GM12878 (cell line): ENCODE measurements around the gene EEFSEC. TPM values are rescaled to one million over a fixed set of nuclear protein-coding genes. Genes with fewer than 3 reads are reported as not detected.

Source experiments
- ATAC-seq: fragments of 200-7000 bp; cut with Tn5 transposase; 3 replicates; pipeline ENCODE4 v1.9.1; 2020; ENCODE audit warnings: mild to moderate bottlenecking, moderate library complexity
- BruUV-seq: library from RNA; stranded (reverse); fragments of 400-500 nt; replicated peaks from 2 replicates; lab custom pipeline; 2021; lab: Mats Ljungman, UMichigan
- CTCF ChIA-PET: fragments of 300-600 bp; sonication (Branson Sonifier 250); formaldehyde crosslinking; extraction: SDS; loops from one replicate; lab custom pipeline; 2021; ENCODE audit warnings: inconsistent platforms; lab: Yijun Ruan, JAX
- POLR2A ChIA-PET: fragments of 350-600 bp; formaldehyde crosslinking; extraction: SDS; loops from one replicate; lab custom pipeline; 2021; ENCODE audit warnings: inconsistent platforms; lab: Charles Lee
- RAD21 ChIA-PET: fragments of 300-600 bp; sonication (Branson Sonifier 250); formaldehyde crosslinking; loops from one replicate; lab custom pipeline; 2023; ENCODE audit warnings: antibody characterized with exemption; ENCODE audit not compliant: unreplicated experiment; lab: Charles Lee
- SMC1A ChIA-PET: fragments of 300-600 bp; sonication (Branson Sonifier 250); formaldehyde crosslinking; loops from one replicate; lab custom pipeline; 2023; ENCODE audit not compliant: unreplicated experiment, uncharacterized antibody; lab: Charles Lee
- DNase-seq: peaks from one replicate; pipeline ENCODE4 v3.0.0-alpha.2; 2011; ENCODE audit warnings: low read depth, low spot score
- FAIRE-seq: peaks from 3 replicates; lab custom pipeline; 2011; peaks lifted over from hg19 to GRCh38; lab: Jason Lieb, UNC
- H2AFZ ChIP-seq: 2 replicates; pipeline ENCODE4 v1.6.0; 2011; ENCODE audit warnings: low read depth, low read length, control low read depth; ENCODE audit not compliant: control insufficient read depth
- H3K27ac ChIP-seq: 2 replicates; pipeline ENCODE4 v1.5.1; 2011; ENCODE audit warnings: control low read depth; ENCODE audit not compliant: control insufficient read depth, insufficient read depth
- H3K27me3 ChIP-seq, 2 experiments: replicated peaks in 1 of 2; 2 replicates each; pipeline versions ENCODE4 v1.6.0 to v1.6.1; 2011; ENCODE audit warnings: low read length in 1 of 2; ENCODE audit not compliant: control insufficient read depth in 2 of 2, insufficient read depth in 2 of 2
- H3K36me3 ChIP-seq, 2 experiments: 2 replicates each; pipeline ENCODE4 v1.5.1; 2011; ENCODE audit warnings: low read length in 1 of 2; ENCODE audit not compliant: control insufficient read depth in 2 of 2, insufficient read depth in 2 of 2
- H3K4me1 ChIP-seq: 2 replicates; pipeline ENCODE4 v1.6.1; 2011; ENCODE audit warnings: mild to moderate bottlenecking, low read length, moderate library complexity, mixed read lengths; ENCODE audit not compliant: control insufficient read depth, insufficient read depth
- H3K4me2 ChIP-seq: 2 replicates; pipeline ENCODE4 v1.6.0; 2011; ENCODE audit warnings: control low read depth; ENCODE audit not compliant: control insufficient read depth, insufficient read depth
- H3K4me3 ChIP-seq: fragments of 200-600 bp; sonication (generic); 2 replicates; pipeline ENCODE4 v1.5.1; 2016
- H3K79me2 ChIP-seq: 2 replicates; pipeline ENCODE4 v1.6.0; 2011; ENCODE audit warnings: low read length; ENCODE audit not compliant: control insufficient read depth, insufficient read depth
- H3K9ac ChIP-seq: 2 replicates; pipeline ENCODE4 v1.8.0; 2011; ENCODE audit warnings: low read length, control low read depth, mixed read lengths; ENCODE audit not compliant: control insufficient read depth, insufficient read depth
- H3K9me3 ChIP-seq: replicated peaks from 3 replicates; pipeline ENCODE4 v1.5.1; 2011; ENCODE audit warnings: mild to moderate bottlenecking, low read length; ENCODE audit not compliant: control insufficient read depth, insufficient read depth
- H4K20me1 ChIP-seq: 2 replicates; pipeline ENCODE4 v1.6.0; 2011; ENCODE audit not compliant: control insufficient read depth, insufficient read depth
- ASH2L ChIP-seq: fragments of 300-600, 200-600 bp; sonication (generic); IDR thresholded peaks from 2 replicates; pipeline ENCODE4 v1.6.1; 2017; ENCODE audit warnings: low read depth, mild to moderate bottlenecking, borderline replicate concordance
- BCL11A ChIP-seq: IDR thresholded peaks from 2 replicates; pipeline ENCODE4 v1.6.1; 2011; ENCODE audit warnings: low read depth, low read length
- CHD1 ChIP-seq: IDR thresholded peaks from 2 replicates; pipeline ENCODE4 v1.6.1; 2012; ENCODE audit warnings: low read depth, low read length, improper control_type of control experiment
- POLR2AphosphoS5 ChIP-seq: IDR thresholded peaks from 2 replicates; pipeline ENCODE4 v1.6.1; 2011; ENCODE audit warnings: mild to moderate bottlenecking, low read length, inconsistent platforms
- SMAD1 ChIP-seq: fragments of 450-650 bp; IDR thresholded peaks from 2 replicates; pipeline ENCODE4 v1.6.1; 2018; ENCODE audit warnings: mild to moderate bottlenecking, low read depth; ENCODE audit not compliant: partially characterized antibody
- TARDBP ChIP-seq: IDR thresholded peaks from 2 replicates; pipeline ENCODE4 v1.6.1; 2016; ENCODE audit warnings: borderline replicate concordance
- TBL1XR1 ChIP-seq: IDR thresholded peaks from 2 replicates; pipeline ENCODE4 v1.6.1; 2012; ENCODE audit warnings: low read depth, low read length, improper control_type of control experiment
- WRNIP1 ChIP-seq: IDR thresholded peaks from 2 replicates; pipeline ENCODE4 v1.6.1; 2011; ENCODE audit warnings: low read depth, low read length, improper control_type of control experiment, borderline replicate concordance
- WGBS: methylation state at CpG from one replicate; pipeline ENCODE4 v1.1.6; 2016; ENCODE audit warnings: low lambda C conversion rate; ENCODE audit not compliant: insufficient replicate concordance, insufficient coverage; ENCODE audit errors: missing lambda C conversion rate; 5-methylcytosine and 5-hydroxymethylcytosine counted together
- in situ Hi-C: fragments of 300-500 bp; cut with MboI; formaldehyde crosslinking; loops from 9 replicates; pipeline ENCODE4 v1.14.3; 2018; ENCODE audit warnings: mixed read lengths
- intact Hi-C: fragments of 100-400 bp; cut with micrococcal nuclease; formaldehyde crosslinking; loops from one replicate; pipeline ENCODE4 v1.14.2; 2022; ENCODE audit not compliant: unreplicated experiment
- polyA plus RNA-seq, 11 experiments: library from polyadenylated mRNA; depleted of rRNA in 4 of 11; unstranded in 6 of 11; stranded (reverse) in 5 of 11; fragments of >200 nt; fragmentation: Nextera tagmentation in 4 of 11; fragmentation: Illumina TruSeq in 1 of 11; extraction: Ambion mirVana in 4 of 11; extraction: Trizol in 1 of 11; gene quantifications; 1 replicate in 1 of 11; 2 replicates in 10 of 11; pipeline versions ENCODE4 v1.2.1 to v1.2.3, GENCODE V29; 2011 to 2016; ENCODE audit warnings: inconsistent platforms in 2 of 11, missing spikeins in 2 of 11, low read depth in 1 of 11
- total RNA-seq, 4 experiments: library from RNA; depleted of rRNA in 3 of 4; stranded (reverse); fragments of >200 nt in 3 of 4; fragmentation: Illumina TruSeq in 1 of 4; extraction: Trizol in 1 of 4; gene quantifications; 2 replicates each; pipeline versions ENCODE4 v1.2.1 to v1.2.3, GENCODE V29; 2013 to 2021

The EEFSEC gene
- total and polyA plus RNA-seq, 10 of the 15 experiments (the other 5 are each of a cell fraction or from before 2014, with no cell fraction given): 0.29 to 29.1 (median 16.1) TPM

- in situ Hi-C loops (no loop called here), intact Hi-C loops (no loop called here)
- Histone ChIP-seq H3K79me2 (no peaks in the 10 kb centered on the region), H3K27ac (no peak overlapping the region), H3K9me3 (no peaks in the 10 kb centered on the region), H3K4me2 (no peak overlapping the region), H3K4me1 (no peaks in the 10 kb centered on the region), H4K20me1 (0 out of 2 replicates have a peak, but pooled peaks cover 3% of the 10 kb centered on the region), H3K36me3 (no peaks in the 10 kb centered on the region), H3K9ac (no peak overlapping the region), H3K4me3 (no peak overlapping the region)
- CTCF ChIA-PET: interaction anchor here (0.7 to 2.2 kb wide), 7 partner anchors 8 to 617 kb away, joined by 3 to 14 read pairs (median 4); no protein-coding TSS in a partner anchor
- POLR2A ChIA-PET: no interaction called here
- DNase-seq (no peak), ATAC-seq (no peak), FAIRE-seq (no peak)
- RAD21 ChIA-PET: interaction anchor here (1.1 to 2.3 kb wide), 2 partner anchors 15 to 226 kb away, joined by 4 to 9 read pairs; no protein-coding TSS in a partner anchor
- no TSS peak for BruUV-seq
- TF ChIP-seq SMAD1 (no peak), TBL1XR1 (no peak), TARDBP (no peak), POLR2AphosphoS5 (no peak), ASH2L (no peak), BCL11A (no peak), WRNIP1 (no peak), CHD1 (no peak)
- TF ChIP-seq, all 136 proteins: peak for 0
- SMC1A ChIA-PET: interaction anchor here (1.8 kb wide), 1 partner anchor 12 kb away, joined by 5 read pairs; no protein-coding TSS in a partner anchor
- H2AFZ ChIP-seq: no peak overlapping the region
- no peaks in the 10 kb centered on the region for H3K27me3 ChIP-seq
- WGBS: 91% methylated on average over 4 of the region's 4 CpGs
Observed at GRCh38 chr3:128321418-128321817, 168.1 kb downstream of the EEFSEC start.
